ENCODE data around the gene MRPL18. TPM values are rescaled to one million over a fixed set of nuclear protein-coding genes. Genes with fewer than 3 reads are reported as not detected.

Gene MRPL18
- polyA plus RNA-seq, 1 donor (not counting 4 experiments of a cell fraction or from before 2014, with no cell fraction given): 127 TPM

DNA sequence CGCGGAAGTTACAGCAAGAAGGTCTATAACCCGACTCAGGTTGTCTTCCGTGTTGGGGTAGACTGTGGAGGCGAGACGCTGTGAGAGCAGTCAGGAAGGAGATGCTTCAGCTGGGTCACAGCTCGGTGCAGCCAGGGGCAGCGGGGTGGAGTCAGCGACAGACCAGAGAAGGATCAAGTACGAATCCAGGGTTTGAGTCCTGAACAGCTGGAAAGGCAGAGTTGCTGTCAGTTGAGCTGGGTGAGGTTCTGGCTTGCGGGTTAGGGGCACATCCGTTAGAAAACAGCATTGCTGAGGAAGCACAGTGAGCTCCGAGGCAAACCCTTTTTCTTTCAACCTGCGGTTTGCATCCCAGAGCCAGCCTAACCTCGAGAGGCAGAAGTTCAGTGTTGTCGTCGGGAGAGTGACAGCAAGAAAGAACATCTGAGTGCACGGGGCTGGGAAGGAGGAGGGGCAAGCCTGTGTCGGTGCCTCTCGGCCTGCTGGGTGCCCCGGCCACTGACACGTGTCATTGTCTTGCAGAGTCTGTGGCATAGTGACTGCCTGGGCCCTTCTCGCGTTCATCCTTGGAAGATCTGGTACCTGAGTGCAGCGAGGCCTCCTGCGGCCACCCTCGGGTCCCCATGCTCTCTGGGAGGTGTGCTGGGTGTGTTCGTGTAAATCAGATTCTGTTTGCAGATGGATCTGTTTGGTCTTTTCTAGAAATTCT is 29.8 kb downstream of the MRPL18 start:
- Histone ChIP-seq H4K20me1 (ENCODE audit: control insufficient read depth, extremely low read depth, insufficient read depth, low read length) (no peaks in the 10 kb centered on the region), H3K27ac (ENCODE audit: control insufficient read depth, insufficient read depth, low read length) (no peak overlapping the region), H3K4me2 (ENCODE audit: control insufficient read depth, extremely low read depth, insufficient read depth, low read depth, low read length) (no peak overlapping the region), H3K36me3 (ENCODE audit: control insufficient read depth in 2 of 2, extremely low read depth in 1 of 2, insufficient read depth in 2 of 2, low read length in 2 of 2) (no peaks in the 10 kb centered on the region), H3K9me3 (ENCODE audit: control insufficient read depth, low read depth, low read length) (no peaks in the 10 kb centered on the region), H3K79me2 (ENCODE audit: control insufficient read depth, insufficient read depth, low read length) (no peaks in the 10 kb centered on the region), H3K4me3 (ENCODE audit: control insufficient read depth in 2 of 3, extremely low read depth in 1 of 3, insufficient read depth in 2 of 3, low read depth in 1 of 3, low read length in 3 of 3) (no peak overlapping the region), H3K27me3 (ENCODE audit: control insufficient read depth, extremely low read depth, insufficient read depth, low read length) (no peaks in the 10 kb centered on the region), H2AFZ (ENCODE audit: control insufficient read depth, low read length) (no peak overlapping the region), H3K9me1 (ENCODE audit: control insufficient read depth, extremely low read depth, insufficient read depth, low read length) (no peaks in the 10 kb centered on the region), H3K4me1 (ENCODE audit: control insufficient read depth, extremely low read depth, insufficient read depth, low read length) (no peaks in the 10 kb centered on the region), H3K9ac (ENCODE audit: control insufficient read depth, extremely low read depth, insufficient read depth, low read length) (no peak overlapping the region)
- FAIRE-seq: no peak
- dilution Hi-C loops (cut with MboI; ENCODE audit: extremely low pct_ligation_motif_present, low sequenced_read_pairs): no loop called here
- no peak for DNase-seq (ENCODE audit: low read depth, low spot score)
- TF ChIP-seq EZH2 (IDR thresholded peaks at IDR 0.05; ENCODE audit: low read length): no peak
- TF ChIP-seq, protein P1, sequence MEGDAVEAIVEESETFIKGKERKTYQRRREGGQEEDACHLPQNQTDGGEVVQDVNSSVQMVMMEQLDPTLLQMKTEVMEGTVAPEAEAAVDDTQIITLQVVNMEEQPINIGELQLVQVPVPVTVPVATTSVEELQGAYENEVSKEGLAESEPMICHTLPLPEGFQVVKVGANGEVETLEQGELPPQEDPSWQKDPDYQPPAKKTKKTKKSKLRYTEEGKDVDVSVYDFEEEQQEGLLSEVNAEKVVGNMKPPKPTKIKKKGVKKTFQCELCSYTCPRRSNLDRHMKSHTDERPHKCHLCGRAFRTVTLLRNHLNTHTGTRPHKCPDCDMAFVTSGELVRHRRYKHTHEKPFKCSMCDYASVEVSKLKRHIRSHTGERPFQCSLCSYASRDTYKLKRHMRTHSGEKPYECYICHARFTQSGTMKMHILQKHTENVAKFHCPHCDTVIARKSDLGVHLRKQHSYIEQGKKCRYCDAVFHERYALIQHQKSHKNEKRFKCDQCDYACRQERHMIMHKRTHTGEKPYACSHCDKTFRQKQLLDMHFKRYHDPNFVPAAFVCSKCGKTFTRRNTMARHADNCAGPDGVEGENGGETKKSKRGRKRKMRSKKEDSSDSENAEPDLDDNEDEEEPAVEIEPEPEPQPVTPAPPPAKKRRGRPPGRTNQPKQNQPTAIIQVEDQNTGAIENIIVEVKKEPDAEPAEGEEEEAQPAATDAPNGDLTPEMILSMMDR (optimal IDR thresholded peaks at IDR 0.05 in 1 of 3, IDR thresholded peaks at IDR 0.05 in 1 of 3, conservative IDR thresholded peaks at IDR 0.05 in 1 of 3; ENCODE audit: extremely low read depth in 1 of 3, insufficient read depth in 2 of 3, low read length in 3 of 3): no peak

DNA sequence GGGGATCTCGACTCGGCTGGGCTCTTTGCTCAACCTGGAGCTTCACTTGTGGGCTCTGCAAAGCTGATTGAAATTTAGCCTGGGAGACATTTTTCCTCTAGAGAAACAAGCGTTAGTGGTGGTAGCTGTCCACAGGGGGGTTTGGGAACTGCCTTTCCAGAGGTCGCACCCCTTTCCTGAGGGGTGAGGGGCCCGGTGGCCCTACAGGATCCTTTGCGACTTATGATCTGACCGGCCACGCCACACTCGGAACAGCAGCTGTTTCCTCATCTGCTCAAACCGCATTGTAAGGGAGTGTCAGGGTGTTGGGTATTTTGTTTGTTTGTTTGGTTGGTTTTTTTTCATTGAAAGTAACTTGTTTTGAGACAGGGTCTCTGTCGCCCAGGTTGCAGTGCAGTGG is 30.9 kb downstream of the MRPL18 start:
- Histone ChIP-seq H3K27me3 (ENCODE audit: control insufficient read depth, extremely low read depth, insufficient read depth, low read length) (no peaks in the 10 kb centered on the region), H3K4me3 (ENCODE audit: control insufficient read depth in 2 of 3, extremely low read depth in 1 of 3, insufficient read depth in 2 of 3, low read depth in 1 of 3, low read length in 3 of 3) (no peak overlapping the region), H3K4me1 (ENCODE audit: control insufficient read depth, extremely low read depth, insufficient read depth, low read length) (no peaks in the 10 kb centered on the region), H3K36me3 (ENCODE audit: control insufficient read depth in 2 of 2, extremely low read depth in 1 of 2, insufficient read depth in 2 of 2, low read length in 2 of 2) (no peaks in the 10 kb centered on the region), H3K79me2 (ENCODE audit: control insufficient read depth, insufficient read depth, low read length) (no peaks in the 10 kb centered on the region), H2AFZ (ENCODE audit: control insufficient read depth, low read length) (no peak overlapping the region), H3K9me3 (ENCODE audit: control insufficient read depth, low read depth, low read length) (no peaks in the 10 kb centered on the region), H3K4me2 (ENCODE audit: control insufficient read depth, extremely low read depth, insufficient read depth, low read depth, low read length) (no peak overlapping the region), H3K27ac (ENCODE audit: control insufficient read depth, insufficient read depth, low read length) (no peak overlapping the region), H4K20me1 (ENCODE audit: control insufficient read depth, extremely low read depth, insufficient read depth, low read length) (no peaks in the 10 kb centered on the region), H3K9me1 (ENCODE audit: control insufficient read depth, extremely low read depth, insufficient read depth, low read length) (no peaks in the 10 kb centered on the region), H3K9ac (ENCODE audit: control insufficient read depth, extremely low read depth, insufficient read depth, low read length) (no peak overlapping the region)
- FAIRE-seq (no peak), DNase-seq (ENCODE audit: low read depth, low spot score) (no peak)
- dilution Hi-C loops (cut with MboI; ENCODE audit: extremely low pct_ligation_motif_present, low sequenced_read_pairs): no loop called here
- TF ChIP-seq, protein P1 (optimal IDR thresholded peaks at IDR 0.05 in 1 of 3, IDR thresholded peaks at IDR 0.05 in 1 of 3, conservative IDR thresholded peaks at IDR 0.05 in 1 of 3; ENCODE audit: extremely low read depth in 1 of 3, insufficient read depth in 2 of 3, low read length in 3 of 3): no peak
- TF ChIP-seq EZH2 (IDR thresholded peaks at IDR 0.05; ENCODE audit: low read length): no peak
